Activated CD8-positive, alpha-beta T cell treated with anti-CD3 and anti-CD28 coated beads, Interleukin-2, amount 10 ng/mL, durations not matched to agents 7 days and 5 days (primary cell): ENCODE data around the gene KCMF1. TPM values are rescaled to one million over a fixed set of nuclear protein-coding genes. Genes with fewer than 3 reads are reported as not detected.

Source experiments
- ATAC-seq: fragments of 150-1000 bp; cut with Tn5 transposase; one replicate; pipeline ENCODE4 v1.10.0; 2021; ENCODE audit warnings: moderate library complexity
- CTCF ChIA-PET: fragments of 350-600 bp; sonication (Branson Sonifier 250); formaldehyde crosslinking; loops from one replicate; lab custom pipeline; 2021; ENCODE audit warnings: antibody characterized with exemption; lab: Charles Lee
- POLR2A ChIA-PET: fragments of 350-600 bp; sonication (Branson Sonifier 250); formaldehyde crosslinking; loops from one replicate; lab custom pipeline; 2021; ENCODE audit warnings: antibody characterized with exemption; lab: Charles Lee
- DNase-seq: peaks from one replicate; pipeline ENCODE4 v3.0.0-alpha.2; 2020
- H3K27ac Mint-ChIP-seq: one replicate; pipeline ENCODE4 v1.8.0; 2021; ENCODE audit warnings: mild to moderate bottlenecking, mixed read lengths
- H3K27me3 Mint-ChIP-seq: one replicate; pipeline ENCODE4 v1.8.0; 2021; ENCODE audit warnings: low read depth, mixed read lengths
- H3K36me3 Mint-ChIP-seq: one replicate; pipeline ENCODE4 v1.8.0; 2021; ENCODE audit warnings: low read depth, mixed read lengths
- H3K4me1 Mint-ChIP-seq: one replicate; pipeline ENCODE4 v1.8.0; 2021; ENCODE audit warnings: low read depth, mixed read lengths
- H3K4me3 Mint-ChIP-seq: one replicate; pipeline ENCODE4 v1.8.0; 2021; ENCODE audit warnings: mild to moderate bottlenecking, mixed read lengths
- H3K9me3 Mint-ChIP-seq: one replicate; pipeline ENCODE4 v1.8.0; 2022; ENCODE audit warnings: mixed read lengths; ENCODE audit not compliant: insufficient read depth
- total RNA-seq, 2 experiments: library from RNA; stranded (reverse); gene quantifications; one replicate each; pipeline ENCODE4 v1.2.3, GENCODE V29; 2021

The KCMF1 gene
- total RNA-seq, 2 experiments from 2014 or later, result 88.9 to 92.5 TPM

DNA sequence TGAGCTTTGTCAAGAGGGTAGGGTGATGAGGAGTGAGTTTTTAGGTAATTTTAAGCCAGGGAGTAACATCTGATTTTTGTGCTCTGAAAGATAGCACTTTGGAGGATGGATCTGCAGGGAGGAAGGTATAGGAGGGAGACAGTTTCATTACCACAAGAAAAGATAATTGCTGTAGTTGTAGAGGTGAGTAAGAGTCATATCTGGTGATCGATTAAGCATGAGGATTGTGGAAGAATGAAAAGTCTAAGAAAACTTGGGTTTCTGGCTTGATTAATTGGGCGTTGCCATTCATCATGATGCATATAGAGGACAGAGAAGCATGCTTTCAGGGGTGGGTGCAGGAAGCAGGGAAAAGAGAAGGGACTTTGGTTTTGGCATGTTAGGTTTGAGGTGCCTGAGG, 18.5 kb downstream of the KCMF1 start:
- Mint-ChIP-seq H3K4me1 (peaks cover 23% of the 10 kb centered on the region), H3K36me3 (peaks cover 17% of the 10 kb centered on the region), H3K27me3 (no peaks in the 10 kb centered on the region), H3K27ac (no peak overlapping the region), H3K9me3 (no peaks in the 10 kb centered on the region), H3K4me3 (no peak overlapping the region)
- DNase-seq (no peak), ATAC-seq (no peak)
- ChIA-PET CTCF (no interaction called here), POLR2A (no interaction called here)

DNA sequence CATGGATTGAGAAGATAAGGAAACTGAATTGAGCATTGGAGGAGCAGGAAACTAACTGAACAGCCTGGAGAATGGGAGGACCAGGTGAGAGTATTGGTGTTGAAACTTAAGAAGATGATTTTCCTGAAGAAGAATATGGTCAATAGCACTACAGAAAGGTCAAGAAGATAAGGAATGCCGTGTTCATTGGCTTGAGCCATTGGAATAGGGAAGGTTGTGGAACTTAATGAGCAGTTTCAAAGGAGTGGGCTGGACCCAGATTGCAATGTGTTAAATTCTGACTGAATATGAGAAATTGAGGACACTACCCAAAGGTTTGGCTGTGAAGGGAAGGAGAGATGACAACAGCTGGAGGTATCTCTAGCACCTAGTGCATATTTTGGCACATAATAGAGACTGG, 19.0 kb downstream of the KCMF1 start:
- H3K36me3 Mint-ChIP-seq, result peaks cover 15% of the 10 kb centered on the region
- H3K27ac Mint-ChIP-seq, result no peak overlapping the region
- no peak overlapping the region for H3K4me3 Mint-ChIP-seq
- no peak for ATAC-seq
- CTCF ChIA-PET, result interaction anchor here (1.4 to 1.7 kb wide), 2 partner anchors 14 to 25 kb away, joined by 4 to 6 read pairs; no protein-coding TSS in a partner anchor
- peaks cover 24% of the 10 kb centered on the region for H3K4me1 Mint-ChIP-seq
- DNase-seq, result no peak
- POLR2A ChIA-PET, result no interaction called here
- no peaks in the 10 kb centered on the region for H3K27me3 Mint-ChIP-seq
- no peaks in the 10 kb centered on the region for H3K9me3 Mint-ChIP-seq

DNA sequence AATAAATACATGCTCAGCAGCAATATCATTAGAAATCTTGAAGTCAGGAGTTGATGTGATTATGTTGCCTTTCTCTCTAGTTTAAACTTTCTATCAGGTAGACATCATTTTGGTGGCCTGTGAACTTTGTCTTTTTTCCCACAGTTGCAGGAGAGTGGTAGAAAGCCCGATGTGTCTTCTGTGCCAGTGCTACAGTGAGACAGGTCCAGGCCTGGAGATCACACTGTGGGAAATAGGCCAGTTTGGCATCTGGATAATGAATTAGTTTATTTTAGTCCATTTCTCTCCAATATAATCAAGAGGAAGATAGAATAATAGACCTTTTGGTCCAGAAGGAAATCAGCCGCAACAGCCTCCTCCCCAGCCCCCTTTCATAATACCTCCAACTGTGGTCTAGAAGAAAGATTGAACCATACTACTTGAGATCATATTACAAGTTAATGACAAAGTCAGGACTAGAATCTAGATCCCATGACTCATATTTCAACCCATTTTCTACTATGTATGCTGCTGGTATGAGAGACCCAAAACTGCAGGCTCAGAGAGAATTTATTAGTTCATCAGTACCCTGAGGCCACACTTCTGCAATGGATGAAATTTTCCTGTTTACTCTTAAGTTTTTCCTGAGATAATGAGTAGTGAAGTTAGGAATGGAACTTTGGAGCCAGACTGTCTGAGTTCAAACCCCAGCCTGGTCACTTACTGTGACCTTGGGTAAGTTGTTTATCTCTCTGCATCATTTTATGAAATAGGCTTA, 20.6 kb downstream of the KCMF1 start:
- no peak for ATAC-seq
- Mint-ChIP-seq H3K9me3 (no peaks in the 10 kb centered on the region), H3K27me3 (no peaks in the 10 kb centered on the region), H3K36me3 (peaks cover 13% of the 10 kb centered on the region), H3K4me3 (no peak overlapping the region), H3K27ac (peak overlapping the region; percentile 2), H3K4me1 (peaks cover 28% of the 10 kb centered on the region)
- ChIA-PET CTCF (interaction anchor here (1.7 kb wide), 1 partner anchor 24 kb away, joined by 4 read pairs; no protein-coding TSS in a partner anchor), POLR2A (no interaction called here)
- no peak for DNase-seq

DNA sequence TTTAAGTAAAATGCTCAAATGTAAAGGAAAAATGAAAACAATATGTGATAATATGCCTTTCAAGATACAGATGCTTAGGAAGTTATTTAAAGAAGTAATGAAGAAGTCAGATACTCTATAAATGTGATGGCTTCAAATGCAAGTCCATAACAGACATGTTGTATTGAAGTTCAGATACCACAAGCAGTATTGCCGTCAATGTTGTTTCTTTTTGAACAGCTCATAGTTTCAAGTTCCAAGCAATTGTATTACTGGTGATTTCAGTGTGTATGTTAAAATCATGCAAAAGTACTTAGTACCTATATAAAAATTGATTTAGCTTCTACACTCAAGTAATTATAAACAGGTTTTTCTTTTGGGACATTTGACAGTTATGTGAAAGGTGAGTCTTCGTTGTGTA, 24.9 kb downstream of the KCMF1 start:
- ChIA-PET CTCF (interaction anchor here (1.0 to 2.0 kb wide), 2 partner anchors 20 to 25 kb away, joined by 3 to 7 read pairs; no protein-coding TSS in a partner anchor), POLR2A (interaction anchor here (0.6 kb wide), 1 partner anchor 104 kb away, joined by 3 read pairs; no protein-coding TSS in a partner anchor)
- H3K27ac Mint-ChIP-seq, result no peak overlapping the region
- H3K4me3 Mint-ChIP-seq, result no peak overlapping the region
- ATAC-seq (no peak), DNase-seq (no peak)
- peaks cover 29% of the 10 kb centered on the region for H3K4me1 Mint-ChIP-seq
- no peaks in the 10 kb centered on the region for H3K27me3 Mint-ChIP-seq
- H3K36me3 Mint-ChIP-seq, result peaks cover 10% of the 10 kb centered on the region
- no peaks in the 10 kb centered on the region for H3K9me3 Mint-ChIP-seq

DNA sequence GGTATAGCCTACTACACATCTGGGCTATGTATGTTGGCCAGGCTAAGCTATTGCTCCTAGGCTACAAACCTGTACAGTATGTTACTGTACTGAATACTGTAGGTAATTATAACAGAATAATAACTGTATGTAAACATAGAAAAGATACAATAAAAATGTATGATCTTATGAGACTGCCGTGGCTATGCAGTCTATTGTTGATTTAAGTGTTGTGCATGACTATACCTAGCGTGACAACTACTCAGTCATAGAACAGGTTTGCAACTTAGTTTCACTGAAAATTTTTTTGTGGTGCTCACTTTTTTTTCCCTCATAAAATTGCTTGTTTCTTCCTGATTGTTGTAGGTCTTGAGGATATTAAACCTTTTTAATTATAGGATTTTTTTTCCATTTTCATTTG, 25.9 kb downstream of the KCMF1 start:
- ChIA-PET POLR2A (no interaction called here), CTCF (interaction anchor here (2.0 kb wide), 1 partner anchor 19 kb away, joined by 7 read pairs; no protein-coding TSS in a partner anchor)
- no peak overlapping the region for H3K27ac Mint-ChIP-seq
- DNase-seq, result no peak
- no peaks in the 10 kb centered on the region for H3K27me3 Mint-ChIP-seq
- no peak for ATAC-seq
- H3K9me3 Mint-ChIP-seq, result no peaks in the 10 kb centered on the region
- H3K36me3 Mint-ChIP-seq, result peaks cover 16% of the 10 kb centered on the region
- H3K4me1 Mint-ChIP-seq, result peaks cover 36% of the 10 kb centered on the region
- H3K4me3 Mint-ChIP-seq, result no peak overlapping the region

DNA sequence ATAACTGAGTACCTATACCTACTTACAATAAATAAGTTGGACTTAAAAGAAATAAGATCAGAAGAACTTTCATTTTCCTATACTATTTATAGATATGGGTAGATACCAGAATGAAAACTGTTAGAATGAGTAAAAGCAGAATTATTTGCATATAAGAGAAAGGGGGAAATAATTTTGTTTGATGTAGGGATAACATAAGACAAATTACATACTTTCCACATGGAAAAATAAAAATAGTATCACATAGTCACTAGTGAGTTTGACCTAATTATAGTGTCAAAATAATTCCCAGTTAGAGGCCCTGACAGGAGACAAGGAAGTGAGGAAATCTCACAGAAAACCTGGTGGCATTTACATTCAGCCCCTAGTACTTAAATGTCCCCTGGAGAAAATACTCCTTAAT, 28.6 kb downstream of the KCMF1 start:
- H3K27me3 Mint-ChIP-seq, result no peaks in the 10 kb centered on the region
- POLR2A ChIA-PET, result no interaction called here
- no peak overlapping the region for H3K4me3 Mint-ChIP-seq
- H3K4me1 Mint-ChIP-seq, result peaks cover 48% of the 10 kb centered on the region
- CTCF ChIA-PET, result interaction anchor here (6.6 kb wide), 1 partner anchor 74 kb away, joined by 32 read pairs; no protein-coding TSS in a partner anchor
- H3K9me3 Mint-ChIP-seq, result no peaks in the 10 kb centered on the region
- ATAC-seq (no peak), DNase-seq (no peak)
- H3K27ac Mint-ChIP-seq, result no peak overlapping the region
- peaks cover 23% of the 10 kb centered on the region for H3K36me3 Mint-ChIP-seq

DNA sequence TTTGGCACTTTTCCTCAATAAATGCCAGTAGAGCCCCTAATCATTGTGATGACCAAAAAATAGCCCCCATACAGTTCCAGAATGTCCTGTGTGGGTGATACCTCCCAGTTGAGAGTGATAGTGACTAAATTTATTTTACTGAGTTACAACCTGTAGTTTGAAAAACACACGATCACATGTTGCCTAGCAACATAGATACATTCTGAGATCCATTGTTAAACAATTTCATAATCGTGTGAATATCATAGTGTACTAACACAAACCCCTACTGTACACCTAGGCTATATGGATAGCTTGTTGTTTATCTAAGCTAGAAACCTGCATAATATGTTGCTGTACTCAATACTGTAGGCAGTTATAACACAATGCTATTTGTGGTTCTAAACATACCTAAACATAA, 30.6 kb downstream of the KCMF1 start:
- Mint-ChIP-seq H3K4me3 (no peak overlapping the region), H3K9me3 (no peaks in the 10 kb centered on the region), H3K27ac (no peak overlapping the region), H3K36me3 (peaks cover 26% of the 10 kb centered on the region), H3K4me1 (peaks cover 41% of the 10 kb centered on the region), H3K27me3 (no peaks in the 10 kb centered on the region)
- CTCF ChIA-PET, result interaction anchor here (0.8 to 6.6 kb wide), 6 partner anchors 9 to 76 kb away, joined by 3 to 32 read pairs (median 4); no protein-coding TSS in a partner anchor
- ATAC-seq (peak; percentile 27), DNase-seq (no peak)
- POLR2A ChIA-PET, result interaction anchor here (3.3 kb wide), 1 partner anchor 62 kb away, joined by 9 read pairs; no protein-coding TSS in a partner anchor

DNA sequence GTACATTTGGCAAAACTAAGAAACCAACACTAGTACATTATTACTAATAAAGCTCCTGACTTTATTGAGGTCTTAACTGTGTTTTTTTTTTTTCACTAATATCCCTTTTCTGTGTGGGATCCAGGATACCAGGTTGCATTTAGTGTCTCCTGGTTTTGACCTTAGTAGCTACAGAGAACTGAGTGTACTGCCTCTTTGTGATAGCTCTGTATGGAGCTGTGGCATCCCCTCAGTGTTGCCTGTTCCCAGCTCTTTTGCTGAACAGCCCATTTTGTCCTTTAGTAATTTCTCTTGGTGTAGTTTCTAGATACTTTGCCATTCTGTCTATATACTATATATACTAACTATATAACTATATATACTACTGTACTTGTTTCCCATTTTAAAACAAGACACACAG, 31.6 kb downstream of the KCMF1 start:
- Mint-ChIP-seq H3K27ac (no peak overlapping the region), H3K4me1 (peaks cover 43% of the 10 kb centered on the region), H3K36me3 (peaks cover 35% of the 10 kb centered on the region), H3K27me3 (no peaks in the 10 kb centered on the region), H3K4me3 (no peak overlapping the region), H3K9me3 (no peaks in the 10 kb centered on the region)
- ChIA-PET POLR2A (interaction anchor here (0.6 to 3.3 kb wide), 2 partner anchors 63 to 65 kb away, joined by 3 to 9 read pairs; no protein-coding TSS in a partner anchor), CTCF (interaction anchor here (0.8 to 6.6 kb wide), 7 partner anchors 9 to 77 kb away, joined by 3 to 32 read pairs (median 4); no protein-coding TSS in a partner anchor)
- DNase-seq, result no peak
- no peak for ATAC-seq

DNA sequence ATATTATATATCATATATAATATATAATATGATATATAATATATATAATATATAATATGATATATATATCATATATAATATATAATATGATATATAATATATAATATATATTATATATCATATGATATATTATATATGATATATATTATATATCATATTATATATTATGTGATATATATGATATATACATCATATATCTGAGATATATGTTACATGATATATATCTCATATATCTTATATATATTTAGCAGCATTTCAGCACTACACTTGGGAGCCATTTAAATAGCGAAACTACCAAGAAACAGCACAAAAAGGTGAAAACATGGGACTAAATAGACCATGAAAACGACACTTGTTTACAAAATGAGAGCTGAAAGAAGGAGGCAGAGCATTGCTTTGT, 37.3 kb downstream of the KCMF1 start:
- DNase-seq (no peak), ATAC-seq (no peak)
- Mint-ChIP-seq H3K36me3 (peaks cover 46% of the 10 kb centered on the region), H3K4me1 (peaks cover 62% of the 10 kb centered on the region), H3K4me3 (no peak overlapping the region), H3K27me3 (no peaks in the 10 kb centered on the region), H3K27ac (no peak overlapping the region), H3K9me3 (no peaks in the 10 kb centered on the region)
- POLR2A ChIA-PET, result no interaction called here
- CTCF ChIA-PET, result interaction anchor here (0.7 kb wide), 1 partner anchor 41 kb away, joined by 3 read pairs; no protein-coding TSS in a partner anchor

DNA sequence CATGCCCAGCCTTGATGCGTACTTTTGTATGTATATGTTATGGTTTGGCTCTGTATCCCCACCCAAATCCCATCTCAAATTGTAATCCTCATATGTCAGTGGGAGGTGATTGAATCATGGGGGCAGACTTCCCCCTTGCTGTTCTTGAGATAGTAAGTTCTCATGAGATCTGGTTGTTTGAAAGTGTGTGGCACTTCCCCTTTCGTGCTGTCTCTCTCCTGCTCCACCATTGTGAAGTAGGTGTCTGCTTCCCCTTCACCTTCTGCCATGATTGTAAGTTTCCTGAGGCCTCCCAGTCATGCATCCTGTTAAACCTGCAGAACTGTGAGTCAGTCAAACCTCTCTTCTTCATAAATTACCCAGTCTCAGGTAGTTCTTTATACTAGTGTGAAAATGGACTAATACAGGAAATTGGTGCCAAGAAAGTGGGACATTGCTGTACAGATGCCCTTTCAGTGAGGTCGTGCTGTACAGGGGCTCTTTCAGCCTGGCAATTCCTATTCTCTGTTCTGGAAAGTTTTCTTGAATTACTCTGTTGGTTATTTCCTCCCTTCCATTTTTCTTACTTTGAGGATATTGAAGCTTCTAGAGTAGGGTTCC, 38.2 kb downstream of the KCMF1 start:
- H3K4me3 Mint-ChIP-seq, result no peak overlapping the region
- H3K27ac Mint-ChIP-seq, result peak overlapping the region; percentile 36
- DNase-seq (no peak), ATAC-seq (no peak)
- peaks cover 41% of the 10 kb centered on the region for H3K36me3 Mint-ChIP-seq
- no peaks in the 10 kb centered on the region for H3K27me3 Mint-ChIP-seq
- no peaks in the 10 kb centered on the region for H3K9me3 Mint-ChIP-seq
- ChIA-PET CTCF (interaction anchor here (0.9 to 1.3 kb wide), 2 partner anchors 9 to 83 kb away, joined by 3 to 9 read pairs; no protein-coding TSS in a partner anchor), POLR2A (no interaction called here)
- peaks cover 65% of the 10 kb centered on the region for H3K4me1 Mint-ChIP-seq

DNA sequence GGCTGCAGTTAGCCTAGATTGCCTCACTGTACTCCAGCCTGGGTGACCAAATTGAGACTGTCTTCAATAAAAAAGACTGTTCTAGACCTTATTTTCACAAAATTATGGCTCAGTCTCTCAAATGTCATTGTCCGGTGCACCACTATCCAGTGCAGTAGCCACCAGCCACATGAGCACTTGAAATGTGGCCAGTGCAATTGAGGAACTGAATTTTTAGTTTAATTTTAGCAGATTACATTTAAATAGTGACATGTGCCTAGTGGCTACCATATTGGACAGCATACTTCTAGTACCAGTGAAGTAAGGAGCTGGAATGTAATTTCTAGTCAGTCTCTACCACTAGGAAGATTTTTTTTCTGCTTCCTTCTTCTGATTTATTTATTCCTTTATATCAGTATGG, 39.4 kb downstream of the KCMF1 start:
- no peaks in the 10 kb centered on the region for H3K9me3 Mint-ChIP-seq
- POLR2A ChIA-PET, result interaction anchor here (0.8 to 1.5 kb wide), 3 partner anchors 67 to 85 kb away, joined by 3 to 7 read pairs (median 4); no protein-coding TSS in a partner anchor
- H3K27me3 Mint-ChIP-seq, result no peaks in the 10 kb centered on the region
- peaks cover 74% of the 10 kb centered on the region for H3K4me1 Mint-ChIP-seq
- peaks cover 37% of the 10 kb centered on the region for H3K36me3 Mint-ChIP-seq
- CTCF ChIA-PET, result interaction anchor here (0.7 to 1.5 kb wide), 5 partner anchors 39 to 546 kb away, joined by 3 to 9 read pairs (median 3); partner anchors contain the start of gene KCMF1
- ATAC-seq (no peak), DNase-seq (no peak)
- no peak overlapping the region for H3K4me3 Mint-ChIP-seq
- no peak overlapping the region for H3K27ac Mint-ChIP-seq
